Measurements from ENCODE around the gene SMTNL1.

The SMTNL1 gene

DNA sequence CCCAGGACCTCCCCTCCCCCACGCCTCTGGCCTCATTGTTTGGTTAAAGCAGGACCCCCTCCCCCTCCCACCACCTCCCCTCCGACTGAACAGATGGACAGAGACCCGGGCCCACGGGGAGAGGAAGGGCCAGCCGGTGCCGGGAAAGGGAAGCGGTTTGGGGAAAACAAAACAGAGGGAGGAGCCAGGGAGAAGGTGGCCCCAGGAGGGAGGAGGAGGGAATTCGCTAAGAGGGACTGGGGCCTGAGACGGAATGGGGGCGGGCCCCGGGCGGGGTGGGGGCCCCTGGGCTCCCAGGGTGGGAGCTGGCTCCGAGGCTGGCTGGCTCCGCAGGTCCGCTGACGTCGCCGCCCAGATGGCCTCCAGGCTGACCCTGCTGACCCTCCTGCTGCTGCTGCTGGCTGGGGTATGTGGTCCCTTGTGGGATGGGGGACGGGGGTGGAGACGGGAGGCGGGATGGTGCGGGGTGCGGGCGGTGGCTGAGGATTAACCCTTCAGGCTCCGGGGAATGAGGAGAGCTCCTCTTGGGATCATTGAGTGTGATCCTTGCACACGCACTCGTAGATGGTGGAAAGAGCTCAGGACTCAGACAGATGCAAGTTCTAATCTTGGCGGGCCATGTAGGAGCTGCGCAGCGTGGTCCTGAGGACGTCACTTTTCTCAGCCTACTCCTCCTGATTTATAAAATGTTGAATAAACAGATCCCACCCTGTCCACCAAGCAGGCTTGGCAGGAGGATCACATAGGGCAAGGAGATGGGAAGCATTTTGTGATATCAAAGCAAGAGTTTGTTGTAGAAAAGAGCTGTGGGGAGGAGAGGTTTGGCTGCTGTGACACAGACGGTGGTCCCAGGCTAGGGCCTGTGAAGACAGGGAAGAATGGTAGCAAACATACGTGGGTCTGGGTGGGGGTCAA lies 60.8 kb downstream of the SMTNL1 start:
- DNase-seq = no peak

GRCh38 chr11:57598831-57599155 lies 61.4 kb downstream of the SMTNL1 start:
- DNase-seq = no peak

- no peak for DNase-seq
Observed at GRCh38 chr11:57599381-57599780, 62.0 kb downstream of the SMTNL1 start.

All from DMS79 (cell line).